Activated effector memory CD4-positive, alpha-beta T cell treated with Interleukin-2 at 50 U/mL for 16 hours (primary cell): Measurements from ENCODE around the gene CCSER1.

Experiments
- DNase-seq: peaks from one replicate; pipeline ENCODE4 v3.0.0-alpha.2; 2020

The CCSER1 gene

GRCh38 chr4:90207887-90208454, 80.8 kb downstream of the CCSER1 start:
- no peak for DNase-seq

- DNase-seq, result no peak
These were observed 82.7 kb downstream of the CCSER1 start for GRCh38 chr4:90209922-90210321.

GRCh38 chr4:90211174-90211573, 84.0 kb downstream of the CCSER1 start:
- DNase-seq, result no peak

- DNase-seq, result no peak
These were observed 88.1 kb downstream of the CCSER1 start for GRCh38 chr4:90215286-90215685.

- DNase-seq, result no peak
These were observed 92.6 kb downstream of the CCSER1 start for GRCh38 chr4:90219822-90220221.

GRCh38 chr4:90220459-90220858, 93.3 kb downstream of the CCSER1 start:
- no peak for DNase-seq

GRCh38 chr4:90226734-90227133, 99.5 kb downstream of the CCSER1 start:
- DNase-seq, result no peak

GRCh38 chr4:90227177-90227576, 100.0 kb downstream of the CCSER1 start:
- DNase-seq, result no peak

GRCh38 chr4:90234916-90235547, 107.8 kb downstream of the CCSER1 start:
- DNase-seq, result no peak

GRCh38 chr4:90237751-90238530, 110.7 kb downstream of the CCSER1 start:
- no peak for DNase-seq

- DNase-seq, result no peak
These were observed 113.1 kb downstream of the CCSER1 start for GRCh38 chr4:90240333-90240732.

GRCh38 chr4:90241008-90241407, 113.8 kb downstream of the CCSER1 start:
- no peak for DNase-seq

- no peak for DNase-seq
These were observed 118.6 kb downstream of the CCSER1 start for GRCh38 chr4:90245837-90246236.

GRCh38 chr4:90246816-90247215, 119.6 kb downstream of the CCSER1 start:
- DNase-seq, result no peak

- DNase-seq, result no peak
These were observed 127.2 kb downstream of the CCSER1 start for GRCh38 chr4:90254357-90254756.

- no peak for DNase-seq
These were observed 147.0 kb downstream of the CCSER1 start for GRCh38 chr4:90274175-90274574.

- DNase-seq, result no peak
These were observed 153.8 kb downstream of the CCSER1 start for GRCh38 chr4:90280954-90281353.

- no peak for DNase-seq
These were observed 154.6 kb downstream of the CCSER1 start for GRCh38 chr4:90281541-90282355.

- no peak for DNase-seq
These were observed 163.2 kb downstream of the CCSER1 start for GRCh38 chr4:90290345-90290744.

- DNase-seq, result no peak
These were observed 165.2 kb downstream of the CCSER1 start for GRCh38 chr4:90292438-90292837.

- DNase-seq, result no peak
These were observed 166.1 kb downstream of the CCSER1 start for GRCh38 chr4:90293320-90293719.

- no peak for DNase-seq
These were observed 172.2 kb downstream of the CCSER1 start for GRCh38 chr4:90299373-90299772.

- DNase-seq, result no peak
These were observed 179.6 kb downstream of the CCSER1 start for GRCh38 chr4:90306810-90307209.
